Ascending aorta (tissue), 2 donors: Measurements from ENCODE around the gene ZNF564. TPM values are rescaled to one million over a fixed set of nuclear protein-coding genes. Genes with fewer than 3 reads are reported as not detected.
"Not testable (repeated sequence)": the region's sequence is repeated elsewhere in the genome, so short reads cannot be mapped to it uniquely, and the experiment has no call there.

Source experiments
- DNase-seq, 2 donors: peaks; one replicate each; pipeline ENCODE4 v3.0.0-alpha.2; 2019; ENCODE audit warnings: low spot score in 2 of 2
- H3K27ac ChIP-seq, 2 donors: fragments of 200-600 bp; sonication (generic); one replicate each; pipeline ENCODE4 v1.5.1; 2016 to 2017; ENCODE audit warnings: mild to moderate bottlenecking in 1 of 2
- H3K27me3 ChIP-seq: fragments of 200-600 bp; sonication (generic); one replicate; pipeline ENCODE4 v1.5.1; 2017
- H3K36me3 ChIP-seq, 2 donors: fragments of 200-600 bp; sonication (generic); one replicate each; pipeline ENCODE4 v1.5.1; 2016
- H3K4me1 ChIP-seq, 2 donors: fragments of 200-600 bp; sonication (generic); one replicate each; pipeline ENCODE4 v1.5.1; 2016 to 2017; ENCODE audit warnings: mild to moderate bottlenecking in 1 of 2
- H3K4me3 ChIP-seq, 2 donors: fragments of 200-600 bp; sonication (generic); one replicate each; pipeline ENCODE4 v1.5.1; 2016 to 2017; ENCODE audit warnings: mild to moderate bottlenecking in 1 of 2
- H3K9me3 ChIP-seq, 2 donors: fragments of 200-600 bp; sonication (generic); one replicate each; pipeline ENCODE4 v1.5.1; 2016
- intact Hi-C: fragments of 100-400 bp; cut with DNase I; formaldehyde crosslinking; loops from one replicate; pipeline ENCODE4 v1.15.1; 2023
- total RNA-seq: library from RNA; depleted of rRNA; stranded (reverse); fragments of >200 nt; gene quantifications from one replicate; pipeline ENCODE4 v1.1.0, GENCODE V29; 2016
- TF ChIP-seq, protein P1 (sequence below), 3 experiments: fragments of 200-600 bp in 2 of 3; fragments of 450-650 bp in 1 of 3; sonication (generic) in 2 of 3; IDR thresholded peaks; one replicate each; pipeline ENCODE4 v1.5.1; 2016 to 2019; ENCODE audit warnings: antibody characterized with exemption in 3 of 3, mild to moderate bottlenecking in 1 of 3, moderate library complexity in 1 of 3

ZNF564 gene
- total RNA-seq, 1 donor from 2014 or later = 2.6 TPM

DNA sequence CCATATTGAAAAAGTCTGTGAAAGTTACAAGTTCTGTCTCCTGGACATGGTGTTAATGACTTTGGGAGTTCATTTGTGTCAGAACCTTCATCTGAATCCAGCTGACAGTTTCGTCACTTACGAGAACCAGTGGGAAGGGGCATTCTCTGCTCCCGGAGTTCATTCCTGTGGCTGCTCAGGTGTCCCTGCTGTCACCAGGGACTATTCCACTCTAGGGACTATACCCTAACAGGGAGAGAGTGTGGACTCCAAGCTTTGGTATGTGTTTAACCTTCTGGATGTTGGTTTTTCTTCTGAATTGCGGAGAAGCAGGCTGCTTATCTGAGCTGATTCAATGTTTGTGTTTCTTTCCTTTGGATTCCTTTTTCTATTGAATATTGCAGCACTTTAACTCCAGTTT lies 54.2 kb downstream of the ZNF564 start:
- intact Hi-C loops = loop anchor here (5.0 to 10.0 kb wide), 4 partner anchors 118 to 462 kb away; partner anchors contain the start of genes MAN2B1, WDR83, ZNF433 and ZNF44
- DNase-seq = no peak
- H3K27me3 ChIP-seq = no peaks in the 10 kb centered on the region
- H3K4me1 ChIP-seq = peaks cover 0 to 3% of the 10 kb centered on the region in 2 donors
- no peaks in the 10 kb centered on the region for H3K9me3 ChIP-seq
- no peak overlapping the region for H3K4me3 ChIP-seq
- TF ChIP-seq, protein P1, sequence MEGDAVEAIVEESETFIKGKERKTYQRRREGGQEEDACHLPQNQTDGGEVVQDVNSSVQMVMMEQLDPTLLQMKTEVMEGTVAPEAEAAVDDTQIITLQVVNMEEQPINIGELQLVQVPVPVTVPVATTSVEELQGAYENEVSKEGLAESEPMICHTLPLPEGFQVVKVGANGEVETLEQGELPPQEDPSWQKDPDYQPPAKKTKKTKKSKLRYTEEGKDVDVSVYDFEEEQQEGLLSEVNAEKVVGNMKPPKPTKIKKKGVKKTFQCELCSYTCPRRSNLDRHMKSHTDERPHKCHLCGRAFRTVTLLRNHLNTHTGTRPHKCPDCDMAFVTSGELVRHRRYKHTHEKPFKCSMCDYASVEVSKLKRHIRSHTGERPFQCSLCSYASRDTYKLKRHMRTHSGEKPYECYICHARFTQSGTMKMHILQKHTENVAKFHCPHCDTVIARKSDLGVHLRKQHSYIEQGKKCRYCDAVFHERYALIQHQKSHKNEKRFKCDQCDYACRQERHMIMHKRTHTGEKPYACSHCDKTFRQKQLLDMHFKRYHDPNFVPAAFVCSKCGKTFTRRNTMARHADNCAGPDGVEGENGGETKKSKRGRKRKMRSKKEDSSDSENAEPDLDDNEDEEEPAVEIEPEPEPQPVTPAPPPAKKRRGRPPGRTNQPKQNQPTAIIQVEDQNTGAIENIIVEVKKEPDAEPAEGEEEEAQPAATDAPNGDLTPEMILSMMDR (IDR thresholded peaks at IDR 0.05) = no peak
- no peaks in the 10 kb centered on the region for H3K36me3 ChIP-seq
- peak overlapping the region; percentile 88 to 96 for H3K27ac ChIP-seq

DNA sequence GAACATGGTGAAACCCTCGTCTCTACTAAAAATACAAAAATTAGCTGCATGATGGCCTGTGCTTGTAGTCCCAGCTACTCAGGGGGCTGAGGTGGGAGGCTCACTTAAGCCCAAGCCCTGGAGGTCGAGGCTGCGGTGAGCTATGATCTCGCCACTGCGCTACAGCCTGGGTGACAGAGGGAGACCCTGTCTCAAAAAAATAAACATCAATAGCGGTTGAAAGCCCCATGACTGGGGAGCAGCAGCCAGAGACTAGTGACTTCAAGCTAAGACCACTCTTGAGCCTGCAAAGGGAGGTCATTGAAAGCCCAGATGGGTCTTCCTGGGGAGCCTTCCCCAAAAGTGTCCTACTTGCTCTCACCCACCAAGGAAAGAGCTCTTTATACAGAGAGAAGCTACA lies 54.8 kb downstream of the ZNF564 start:
- intact Hi-C loops = loop anchor here (5.0 to 10.0 kb wide), 4 partner anchors 118 to 462 kb away; partner anchors contain the start of genes MAN2B1, WDR83, ZNF433 and ZNF44

DNA sequence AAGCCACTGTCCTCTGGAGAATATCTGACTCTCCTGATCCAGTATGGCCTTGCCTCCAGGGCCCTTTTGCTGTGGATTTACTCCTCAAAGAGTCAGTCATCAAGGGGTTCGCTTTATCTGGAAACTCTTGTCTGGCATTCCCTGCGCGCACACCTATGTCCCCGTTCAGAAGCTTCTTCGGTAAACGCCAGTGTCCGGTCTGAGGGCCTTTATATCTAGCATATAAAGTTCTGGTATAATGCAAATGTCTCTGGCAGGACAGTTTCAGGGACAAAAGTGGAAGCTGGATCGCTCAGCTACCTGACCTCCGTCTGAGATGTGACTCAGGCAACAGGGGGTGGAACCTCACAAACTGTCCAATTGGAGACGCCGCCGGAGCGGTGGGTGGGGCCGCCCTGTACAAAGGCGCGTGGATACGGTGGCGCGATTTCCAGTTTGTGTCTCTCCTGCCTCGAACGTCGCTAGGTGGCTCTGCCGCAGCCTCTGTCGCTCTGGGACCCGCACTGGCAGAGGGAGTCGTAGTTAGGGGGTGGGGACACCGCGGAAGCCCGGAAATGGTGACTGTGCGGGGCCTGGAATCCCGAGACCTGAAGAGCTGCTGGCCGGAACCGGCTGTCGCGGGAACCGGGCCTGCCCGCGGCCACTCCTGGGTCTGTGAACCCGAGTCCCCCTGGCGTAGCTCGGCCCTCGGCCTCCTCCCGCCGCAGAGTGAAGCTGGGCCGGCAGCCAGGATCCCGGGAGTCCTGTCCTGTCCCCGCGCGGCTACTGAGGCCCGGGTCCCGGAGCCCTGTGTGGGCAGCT lies 56.1 kb downstream of the ZNF564 start:
- intact Hi-C loops = loop anchor here (1.0 to 10.0 kb wide), 8 partner anchors 11 to 460 kb away; partner anchors contain the start of genes MAN2B1, WDR83, ZNF433 and ZNF44

More for the DNA sequence above, 54.8 kb downstream of the ZNF564 start:
- no peaks in the 10 kb centered on the region for H3K36me3 ChIP-seq
- no peak for DNase-seq
- peak overlapping the region; percentile 88 to 96 for H3K27ac ChIP-seq
- H3K27me3 ChIP-seq = no peaks in the 10 kb centered on the region
- H3K4me3 ChIP-seq = no peak overlapping the region
- TF ChIP-seq, protein P1 (IDR thresholded peaks at IDR 0.05) = no peak
- H3K4me1 ChIP-seq = peaks cover 0 to 3% of the 10 kb centered on the region in 2 donors
- no peaks in the 10 kb centered on the region for H3K9me3 ChIP-seq

DNA sequence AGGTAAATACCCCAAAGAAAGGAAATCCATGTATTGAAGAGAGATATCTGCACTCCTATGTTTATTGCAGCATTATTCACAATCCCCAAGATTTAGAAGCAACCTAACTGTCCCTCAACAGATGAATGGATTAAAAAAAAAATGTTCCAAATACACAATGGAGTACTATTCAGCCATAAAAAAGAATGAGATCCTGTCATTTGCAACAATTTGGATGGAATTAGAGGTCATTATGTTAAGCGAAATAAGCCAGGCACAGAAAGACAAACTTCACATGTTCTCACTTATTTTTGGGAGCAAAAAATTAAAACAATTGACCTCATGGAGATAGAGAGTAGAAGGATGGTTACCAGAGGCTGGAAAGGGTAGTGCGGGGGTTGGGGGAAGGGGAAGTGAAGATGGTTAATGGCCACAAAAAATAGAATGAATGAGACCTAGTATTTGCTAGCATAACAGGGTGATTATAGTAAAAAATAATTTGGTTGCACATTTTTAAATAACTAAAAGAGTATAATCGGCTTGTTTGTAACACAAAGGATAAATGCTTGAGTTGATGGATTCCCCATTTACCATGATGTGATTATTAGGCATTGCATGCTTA lies 56.9 kb downstream of the ZNF564 start:
- intact Hi-C loops = loop anchor here (2.0 to 10.0 kb wide), 5 partner anchors 54 to 460 kb away; partner anchors contain the start of genes ZNF433, ZNF44, ZNF442 and ZNF443
- no peaks in the 10 kb centered on the region for H3K9me3 ChIP-seq
- DNase-seq = no peak
- H3K4me3 ChIP-seq = peak overlapping the region in 1 of 2 donors; percentile 72
- H3K27ac ChIP-seq = peak overlapping the region; percentile 88 to 96
- peaks cover 0 to 3% of the 10 kb centered on the region in 2 donors for H3K4me1 ChIP-seq
- H3K36me3 ChIP-seq = no peaks in the 10 kb centered on the region
- H3K27me3 ChIP-seq = no peaks in the 10 kb centered on the region
- TF ChIP-seq, protein P1 (IDR thresholded peaks at IDR 0.05) = no peak

More for the DNA sequence above, 56.1 kb downstream of the ZNF564 start:
- peaks cover 0 to 3% of the 10 kb centered on the region in 2 donors for H3K4me1 ChIP-seq
- H3K36me3 ChIP-seq = no peaks in the 10 kb centered on the region
- peak overlapping the region; percentile 72 to 74 for H3K4me3 ChIP-seq
- peak; percentile 88 to 98 for DNase-seq
- no peaks in the 10 kb centered on the region for H3K27me3 ChIP-seq
- H3K27ac ChIP-seq = peak overlapping the region; percentile 88 to 96
- H3K9me3 ChIP-seq = no peaks in the 10 kb centered on the region
- TF ChIP-seq, protein P1 (IDR thresholded peaks at IDR 0.05) = peak in 2 of 3 experiments; percentile 34 to 55

DNA sequence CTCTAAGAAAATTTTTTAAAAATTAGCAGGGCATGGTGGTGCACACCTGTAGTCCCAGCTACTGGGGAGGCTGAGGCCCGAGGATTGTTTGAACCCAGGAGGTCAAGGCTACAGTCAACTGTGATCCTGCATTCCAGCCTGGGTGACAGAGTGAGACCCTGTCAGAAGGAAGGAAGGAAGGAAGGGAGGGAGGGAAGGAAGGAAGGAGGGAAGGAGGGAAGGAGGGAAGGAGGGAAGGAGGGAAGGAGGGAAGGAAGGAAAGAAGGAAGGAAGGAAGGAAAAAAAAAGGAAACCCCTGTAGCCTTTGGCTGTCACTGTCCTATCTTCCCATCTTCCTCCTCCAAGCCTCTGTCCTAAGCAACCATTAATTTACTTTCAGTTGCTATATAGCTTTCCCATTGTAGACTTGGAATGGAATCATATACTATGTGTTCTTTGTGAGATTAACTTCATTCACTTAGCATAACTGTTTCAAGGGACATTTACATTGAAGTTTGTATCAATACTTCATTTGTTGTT lies 65.0 kb downstream of the ZNF564 start:
- H3K27me3 ChIP-seq, H3K4me3 ChIP-seq, H3K27ac ChIP-seq, DNase-seq, H3K36me3 ChIP-seq, H3K9me3 ChIP-seq: not testable (repeated sequence)
- peaks cover 0 to 15% of the 10 kb centered on the region in 2 donors for H3K4me1 ChIP-seq
- intact Hi-C loops = loop anchor here (10.0 kb wide), 1 partner anchor 82 kb away; the partner anchor contains the start of gene ZNF799
